Activated CD4-positive, alpha-beta T cell treated with anti-CD3 and anti-CD28 coated beads for 36 hours (primary cell): ENCODE results near the gene MCM5. TPM values are rescaled to one million over a fixed set of nuclear protein-coding genes. Genes with fewer than 3 reads are reported as not detected.
A peak's percentile ranks its signal among the peaks of the same experiment; 100 is the strongest.

Experiments used
- ATAC-seq: fragments of 200-7000 bp; cut with Tn5 transposase; one replicate; pipeline ENCODE4 v1.10.0; 2021; ENCODE audit warnings: mild to moderate bottlenecking, moderate library complexity
- CTCF ChIA-PET: fragments of 350-600 bp; sonication (Branson Sonifier 250); formaldehyde crosslinking; loops from one replicate; lab custom pipeline; 2021; ENCODE audit warnings: antibody characterized with exemption; lab: Charles Lee
- POLR2A ChIA-PET: fragments of 350-600 bp; sonication (Branson Sonifier 250); formaldehyde crosslinking; loops from one replicate; lab custom pipeline; 2021; ENCODE audit warnings: antibody characterized with exemption, inconsistent platforms; lab: Charles Lee
- DNase-seq: peaks from one replicate; pipeline ENCODE4 v3.0.0-alpha.2; 2020
- H3K27ac Mint-ChIP-seq: one replicate; pipeline ENCODE4 v1.8.0; 2021; ENCODE audit warnings: mixed read lengths
- H3K27me3 Mint-ChIP-seq: one replicate; pipeline ENCODE4 v1.8.0; 2021; ENCODE audit warnings: mixed read lengths
- H3K36me3 Mint-ChIP-seq: one replicate; pipeline ENCODE4 v1.8.0; 2021; ENCODE audit warnings: low read depth, mixed read lengths
- H3K4me1 Mint-ChIP-seq: one replicate; pipeline ENCODE4 v1.8.0; 2021; ENCODE audit warnings: mixed read lengths
- H3K4me3 Mint-ChIP-seq: one replicate; pipeline ENCODE4 v1.8.0; 2021; ENCODE audit warnings: mild to moderate bottlenecking, moderate library complexity, mixed read lengths
- H3K9me3 Mint-ChIP-seq: one replicate; pipeline ENCODE4 v1.8.0; 2021; ENCODE audit warnings: low read depth, mixed read lengths
- intact Hi-C, 2 experiments: fragments of 100-400 bp; cut with DNase I in 1 of 2; cut with micrococcal nuclease in 1 of 2; formaldehyde crosslinking; loops; one replicate each; pipeline versions ENCODE4 v1.14.2 to v1.15.1; 2022 to 2024; cut with DNase I, micrococcal nuclease
- total RNA-seq, 2 experiments: library from RNA; stranded (reverse); gene quantifications; one replicate each; pipeline ENCODE4 v1.2.3, GENCODE V29; 2021

The MCM5 gene
- total RNA-seq, 2 experiments from 2014 or later, result 291 to 382 TPM

DNA sequence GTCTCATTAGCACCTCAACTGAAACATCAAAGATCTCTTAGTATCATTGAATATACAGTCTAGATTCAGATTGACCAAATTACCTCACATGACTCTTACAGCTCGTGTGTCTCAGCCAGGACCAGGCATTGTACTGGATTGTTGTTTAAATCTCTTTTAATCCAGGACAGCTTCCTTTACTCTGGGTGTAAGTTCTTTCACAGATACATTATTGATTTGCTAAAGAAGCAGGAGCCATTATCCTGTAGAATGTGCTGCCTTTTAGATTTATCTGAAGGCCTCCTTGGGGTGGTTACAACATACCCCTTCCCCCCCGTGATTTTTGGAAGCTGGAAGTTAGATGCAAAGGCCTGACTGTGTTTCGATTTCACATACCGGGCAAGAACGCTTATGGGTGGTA lies 4.2 kb downstream of the MCM5 start:
- intact Hi-C loops, result loop anchor here in 1 of 2 experiments (5.0 kb wide), 1 partner anchor 52 kb away; no protein-coding TSS in a partner anchor

DNA sequence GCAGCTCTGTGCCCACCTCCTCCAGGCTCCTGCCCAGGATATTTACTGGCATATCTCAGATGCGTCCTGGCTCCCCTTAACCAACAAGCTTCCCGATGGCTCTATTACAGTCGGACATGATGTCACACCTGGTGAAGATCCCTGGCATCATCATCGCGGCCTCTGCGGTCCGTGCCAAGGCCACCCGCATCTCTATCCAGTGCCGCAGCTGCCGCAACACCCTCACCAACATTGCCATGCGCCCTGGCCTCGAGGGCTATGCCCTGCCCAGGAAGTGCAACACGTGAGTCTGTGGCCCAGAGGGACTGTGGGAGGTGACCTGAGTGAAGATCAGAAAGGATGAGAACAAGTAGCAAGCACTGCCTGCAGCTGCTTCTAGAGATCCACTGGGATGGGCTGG lies 6.5 kb downstream of the MCM5 start:
- Mint-ChIP-seq H3K4me1 (peaks cover 23% of the 10 kb centered on the region), H3K27ac (no peak overlapping the region), H3K36me3 (peaks cover 82% of the 10 kb centered on the region), H3K27me3 (no peaks in the 10 kb centered on the region), H3K4me3 (no peak overlapping the region), H3K9me3 (no peaks in the 10 kb centered on the region)
- intact Hi-C loops, result no loop called here
- ChIA-PET CTCF (no interaction called here), POLR2A (no interaction called here)
- no peak for DNase-seq
- ATAC-seq, result no peak

More for the DNA sequence above, 4.2 kb downstream of the MCM5 start:
- Mint-ChIP-seq H3K27ac (no peak overlapping the region), H3K4me1 (peaks cover 19% of the 10 kb centered on the region), H3K27me3 (no peaks in the 10 kb centered on the region), H3K4me3 (no peak overlapping the region), H3K9me3 (no peaks in the 10 kb centered on the region), H3K36me3 (peaks cover 78% of the 10 kb centered on the region)
- ATAC-seq, result no peak
- POLR2A ChIA-PET, result interaction anchor here (0.7 kb wide), 2 partner anchors 10 to 146 kb away, joined by 5 to 6 read pairs; no protein-coding TSS in a partner anchor
- DNase-seq, result no peak
- CTCF ChIA-PET, result no interaction called here

DNA sequence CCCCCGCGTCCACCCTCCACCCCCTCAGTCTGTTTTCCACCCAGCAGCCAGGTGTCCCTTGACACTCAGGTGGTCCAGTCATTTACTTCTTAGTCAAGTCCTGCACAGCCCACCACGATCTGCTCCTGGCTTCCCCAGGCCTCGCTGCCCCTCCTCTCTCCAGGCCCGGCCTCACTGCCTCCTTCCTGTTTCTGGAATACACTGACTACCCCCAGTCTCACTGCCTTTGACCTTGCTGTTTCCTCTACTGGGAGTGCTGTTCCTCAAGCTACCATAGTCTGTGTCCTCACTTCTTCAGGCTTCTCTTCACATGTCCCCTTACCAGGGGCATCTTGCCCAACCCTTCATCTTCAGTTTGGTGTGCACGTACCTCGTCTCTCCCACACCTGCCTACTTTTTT lies 7.4 kb downstream of the MCM5 start:
- ChIA-PET POLR2A (interaction anchor here (0.9 kb wide), 1 partner anchor 12 kb away, joined by 3 read pairs; no protein-coding TSS in a partner anchor), CTCF (no interaction called here)
- Mint-ChIP-seq H3K27ac (no peak overlapping the region), H3K27me3 (no peaks in the 10 kb centered on the region), H3K4me3 (no peak overlapping the region), H3K4me1 (peaks cover 14% of the 10 kb centered on the region), H3K9me3 (no peaks in the 10 kb centered on the region), H3K36me3 (peaks cover 82% of the 10 kb centered on the region)
- no peak for ATAC-seq
- intact Hi-C loops, result no loop called here
- DNase-seq, result no peak

DNA sequence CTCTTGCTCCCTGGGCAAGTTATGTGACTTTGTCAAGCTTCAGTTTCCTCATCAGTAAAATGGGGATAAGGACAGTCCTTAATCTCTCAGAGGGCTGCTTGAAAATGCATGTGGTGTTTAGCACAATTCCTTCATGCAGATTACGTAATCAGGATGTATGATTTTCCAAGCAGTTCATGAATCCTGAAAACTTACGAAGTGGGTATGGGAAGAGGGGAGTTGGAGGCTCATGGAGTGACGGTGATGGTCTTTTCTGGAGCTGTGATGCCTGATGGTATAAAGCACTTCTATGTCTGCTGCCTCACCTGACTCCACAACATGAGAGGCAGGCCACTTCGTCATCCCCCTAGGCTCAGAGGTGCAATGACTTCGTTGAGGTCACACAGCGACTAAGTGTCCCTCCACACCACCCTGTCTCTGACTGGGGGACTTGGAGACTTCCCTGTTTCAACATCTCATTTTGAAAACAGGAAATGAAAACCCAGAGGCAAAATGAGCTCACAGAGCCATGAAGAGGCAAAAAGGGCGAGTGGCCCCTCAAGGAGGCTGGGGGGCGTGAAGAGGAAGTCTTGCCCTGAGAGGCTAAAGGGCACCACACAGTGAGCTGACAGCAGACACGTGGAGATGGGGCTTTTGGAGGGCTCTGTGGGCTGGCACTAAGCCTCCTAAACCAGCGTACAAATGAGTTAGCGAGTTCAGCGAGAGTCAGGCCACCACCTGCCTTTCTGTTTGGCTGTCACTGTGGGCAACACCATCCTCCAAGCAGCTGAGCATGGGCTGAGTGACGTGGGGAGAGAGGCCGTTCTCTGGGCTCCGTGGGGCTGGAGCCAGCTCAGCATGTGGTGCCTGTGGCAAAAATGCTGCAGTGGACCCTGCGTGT lies 10.1 kb downstream of the MCM5 start:
- H3K27me3 Mint-ChIP-seq, result no peaks in the 10 kb centered on the region
- peak overlapping the region; percentile 2 for H3K27ac Mint-ChIP-seq
- ChIA-PET POLR2A (interaction anchor here (0.8 to 1.0 kb wide), 2 partner anchors 9 to 11 kb away, joined by 3 read pairs; no protein-coding TSS in a partner anchor), CTCF (interaction anchor here (0.5 to 1.5 kb wide), 4 partner anchors 20 to 1275 kb away, joined by 3 to 5 read pairs (median 4); no protein-coding TSS in a partner anchor)
- H3K36me3 Mint-ChIP-seq, result peaks cover 66% of the 10 kb centered on the region
- ATAC-seq (peak; percentile 77), DNase-seq (peak; percentile 39)
- intact Hi-C loops, result no loop called here
- no peak overlapping the region for H3K4me3 Mint-ChIP-seq
- peaks cover 9% of the 10 kb centered on the region for H3K4me1 Mint-ChIP-seq
- H3K9me3 Mint-ChIP-seq, result no peaks in the 10 kb centered on the region

DNA sequence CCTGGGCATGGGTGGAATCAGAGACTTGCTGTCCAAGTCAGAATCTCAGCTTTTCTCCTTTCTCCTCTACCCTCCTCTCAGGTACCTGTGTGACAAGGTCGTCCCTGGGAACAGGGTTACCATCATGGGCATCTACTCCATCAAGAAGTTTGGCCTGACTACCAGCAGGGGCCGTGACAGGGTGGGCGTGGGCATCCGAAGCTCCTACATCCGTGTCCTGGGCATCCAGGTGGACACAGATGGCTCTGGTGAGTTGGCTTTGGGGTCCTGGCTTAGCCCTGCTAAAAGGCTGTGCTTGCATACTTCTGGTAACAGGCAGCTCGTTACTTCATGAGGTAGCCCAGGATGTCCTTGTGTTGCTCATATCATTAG lies 10.7 kb downstream of the MCM5 start:
- ChIA-PET POLR2A (interaction anchor here (1.0 to 1.3 kb wide), 2 partner anchors 9 to 18 kb away, joined by 3 read pairs; no protein-coding TSS in a partner anchor), CTCF (interaction anchor here (0.6 to 1.5 kb wide), 4 partner anchors 16 to 128 kb away, joined by 3 to 5 read pairs (median 4); no protein-coding TSS in a partner anchor)
- H3K4me3 Mint-ChIP-seq, result no peak overlapping the region
- peaks cover 70% of the 10 kb centered on the region for H3K36me3 Mint-ChIP-seq
- intact Hi-C loops, result no loop called here
- no peaks in the 10 kb centered on the region for H3K9me3 Mint-ChIP-seq
- no peaks in the 10 kb centered on the region for H3K27me3 Mint-ChIP-seq
- H3K4me1 Mint-ChIP-seq, result peaks cover 9% of the 10 kb centered on the region
- H3K27ac Mint-ChIP-seq, result no peak overlapping the region
- ATAC-seq, result no peak
- DNase-seq, result no peak

DNA sequence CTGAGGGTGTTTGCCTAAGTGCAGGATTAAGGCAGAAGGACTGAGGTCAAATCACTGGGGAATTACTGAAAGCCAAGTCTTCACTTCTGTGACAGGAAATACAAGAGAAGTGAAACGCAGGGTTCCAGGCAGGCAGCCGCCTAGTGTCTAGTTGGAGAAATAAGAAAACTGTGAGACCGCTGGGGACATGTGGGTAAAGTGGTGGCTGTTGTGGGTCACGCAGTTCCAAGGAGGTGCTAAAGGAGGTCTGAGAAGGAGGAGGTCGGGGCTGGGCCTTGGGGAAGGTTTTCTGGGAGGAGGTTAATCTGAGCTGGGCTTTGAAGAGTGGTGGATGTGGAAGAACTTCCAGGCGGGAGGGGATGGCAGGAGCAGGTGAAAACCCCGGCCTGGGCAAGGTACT lies 11.2 kb downstream of the MCM5 start:
- Mint-ChIP-seq H3K4me1 (peaks cover 9% of the 10 kb centered on the region), H3K27ac (peak overlapping the region; percentile 2), H3K4me3 (no peak overlapping the region), H3K9me3 (no peaks in the 10 kb centered on the region), H3K36me3 (peaks cover 72% of the 10 kb centered on the region), H3K27me3 (no peaks in the 10 kb centered on the region)
- ChIA-PET CTCF (interaction anchor here (0.6 to 0.9 kb wide), 3 partner anchors 16 to 127 kb away, joined by 3 read pairs; no protein-coding TSS in a partner anchor), POLR2A (interaction anchor here (1.3 kb wide), 1 partner anchor 17 kb away, joined by 3 read pairs; no protein-coding TSS in a partner anchor)
- DNase-seq, result no peak
- no peak for ATAC-seq
- intact Hi-C loops, result no loop called here

DNA sequence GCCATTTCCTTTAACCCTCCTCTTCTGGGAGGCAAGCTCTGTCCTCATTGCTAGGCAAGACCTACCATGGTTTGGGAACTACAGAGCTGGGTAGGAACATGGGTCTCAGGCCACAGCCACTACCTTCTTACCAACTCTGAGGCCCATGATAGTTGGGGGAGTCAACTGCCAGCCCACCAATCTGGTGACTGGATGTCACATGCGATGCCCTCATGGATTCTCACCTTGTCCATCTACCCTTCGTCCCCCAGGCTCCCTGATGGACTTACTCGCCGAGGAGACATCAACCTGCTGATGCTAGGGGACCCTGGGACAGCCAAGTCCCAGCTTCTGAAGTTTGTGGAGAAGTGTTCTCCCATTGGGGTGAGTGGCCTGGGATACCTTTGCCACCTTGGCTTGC lies 13.7 kb downstream of the MCM5 start:
- H3K27me3 Mint-ChIP-seq, result no peaks in the 10 kb centered on the region
- H3K4me3 Mint-ChIP-seq, result no peak overlapping the region
- no peaks in the 10 kb centered on the region for H3K9me3 Mint-ChIP-seq
- DNase-seq (no peak), ATAC-seq (no peak)
- CTCF ChIA-PET, result interaction anchor here (1.7 kb wide), 1 partner anchor 169 kb away, joined by 6 read pairs; no protein-coding TSS in a partner anchor
- peaks cover 9% of the 10 kb centered on the region for H3K4me1 Mint-ChIP-seq
- POLR2A ChIA-PET, result interaction anchor here (0.6 to 2.3 kb wide), 2 partner anchors 12 to 16 kb away, joined by 5 to 15 read pairs; no protein-coding TSS in a partner anchor
- H3K36me3 Mint-ChIP-seq, result peaks cover 62% of the 10 kb centered on the region
- intact Hi-C loops, result no loop called here
- no peak overlapping the region for H3K27ac Mint-ChIP-seq

DNA sequence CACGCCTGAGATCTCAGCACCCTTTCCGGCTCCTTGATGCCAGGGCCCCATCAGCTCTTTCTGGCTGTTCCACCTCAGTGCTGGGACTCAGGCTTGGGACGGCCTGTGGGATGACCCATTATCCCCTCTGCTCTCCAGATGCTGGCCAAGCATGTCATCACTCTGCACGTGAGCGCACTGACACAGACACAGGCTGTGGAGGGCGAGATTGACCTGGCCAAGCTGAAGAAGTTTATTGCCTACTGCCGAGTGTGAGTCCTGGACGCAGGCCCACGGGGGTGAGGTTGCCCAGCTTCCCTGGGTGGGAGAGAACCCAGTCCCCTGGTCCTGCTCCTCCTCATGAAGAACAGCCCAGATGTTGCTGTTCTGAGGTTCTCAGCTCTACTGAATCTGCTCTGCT lies 17.7 kb downstream of the MCM5 start:
- Mint-ChIP-seq H3K27ac (no peak overlapping the region), H3K27me3 (no peaks in the 10 kb centered on the region), H3K4me3 (no peak overlapping the region), H3K9me3 (no peaks in the 10 kb centered on the region), H3K36me3 (peaks cover 53% of the 10 kb centered on the region), H3K4me1 (no peaks in the 10 kb centered on the region)
- CTCF ChIA-PET, result no interaction called here
- POLR2A ChIA-PET, result interaction anchor here (0.6 kb wide), 1 partner anchor 87 kb away, joined by 3 read pairs; no protein-coding TSS in a partner anchor
- no peak for ATAC-seq
- intact Hi-C loops, result no loop called here
- DNase-seq, result no peak

DNA sequence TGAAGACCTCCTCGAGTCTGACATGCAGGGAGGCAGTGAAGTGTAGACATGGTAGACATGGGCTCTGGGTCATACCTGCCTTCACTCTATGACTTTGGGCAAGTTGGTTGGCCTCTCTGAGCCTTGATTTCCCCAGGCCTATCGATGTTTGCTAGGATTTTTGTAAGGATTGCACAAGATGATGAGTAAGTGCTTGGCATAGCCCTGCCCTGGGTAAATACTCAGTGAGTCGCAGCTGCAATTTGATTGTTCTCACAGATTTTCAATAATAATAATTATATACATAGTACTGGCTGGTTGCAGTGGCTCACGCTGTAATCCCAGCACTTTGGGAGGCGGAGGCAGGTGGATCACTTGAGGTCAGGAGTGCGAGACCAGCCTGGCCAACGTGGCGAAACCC lies 18.1 kb downstream of the MCM5 start:
- no peak overlapping the region for H3K4me3 Mint-ChIP-seq
- peaks cover 50% of the 10 kb centered on the region for H3K36me3 Mint-ChIP-seq
- no peak for DNase-seq
- CTCF ChIA-PET, result interaction anchor here (2.7 kb wide), 1 partner anchor 12 kb away, joined by 16 read pairs; no protein-coding TSS in a partner anchor
- H3K27me3 Mint-ChIP-seq, result no peaks in the 10 kb centered on the region
- intact Hi-C loops, result no loop called here
- H3K4me1 Mint-ChIP-seq, result no peaks in the 10 kb centered on the region
- no peak for ATAC-seq
- POLR2A ChIA-PET, result no interaction called here
- H3K27ac Mint-ChIP-seq, result no peak overlapping the region
- H3K9me3 Mint-ChIP-seq, result no peaks in the 10 kb centered on the region

DNA sequence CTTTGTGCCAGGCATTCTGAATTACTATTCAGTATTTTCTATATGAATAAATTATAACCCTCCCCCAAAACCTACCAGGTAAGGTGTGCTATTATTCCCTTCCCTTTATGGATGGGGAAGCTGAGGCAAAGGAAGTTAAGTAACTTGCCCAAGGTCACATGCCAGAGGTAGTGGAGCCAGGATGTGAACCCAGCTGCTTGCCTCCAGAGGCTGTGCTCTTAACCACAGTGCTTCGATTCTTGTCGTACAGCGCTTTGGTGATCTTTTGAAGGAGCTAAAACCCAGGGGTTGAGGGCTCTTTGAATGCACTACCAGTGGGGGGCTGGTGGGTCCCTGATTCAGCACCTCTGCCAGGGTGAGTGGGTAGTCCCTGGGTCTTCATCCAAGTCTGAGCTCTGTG lies 18.8 kb downstream of the MCM5 start:
- ChIA-PET POLR2A (interaction anchor here (0.9 to 1.0 kb wide), 2 partner anchors 9 to 11 kb away, joined by 3 read pairs; no protein-coding TSS in a partner anchor), CTCF (interaction anchor here (0.7 to 2.7 kb wide), 2 partner anchors 11 to 164 kb away, joined by 3 to 16 read pairs; no protein-coding TSS in a partner anchor)
- Mint-ChIP-seq H3K9me3 (no peaks in the 10 kb centered on the region), H3K27me3 (no peaks in the 10 kb centered on the region), H3K4me3 (no peak overlapping the region), H3K4me1 (no peaks in the 10 kb centered on the region), H3K36me3 (peaks cover 52% of the 10 kb centered on the region), H3K27ac (no peak overlapping the region)
- intact Hi-C loops, result no loop called here
- DNase-seq (no peak), ATAC-seq (no peak)

DNA sequence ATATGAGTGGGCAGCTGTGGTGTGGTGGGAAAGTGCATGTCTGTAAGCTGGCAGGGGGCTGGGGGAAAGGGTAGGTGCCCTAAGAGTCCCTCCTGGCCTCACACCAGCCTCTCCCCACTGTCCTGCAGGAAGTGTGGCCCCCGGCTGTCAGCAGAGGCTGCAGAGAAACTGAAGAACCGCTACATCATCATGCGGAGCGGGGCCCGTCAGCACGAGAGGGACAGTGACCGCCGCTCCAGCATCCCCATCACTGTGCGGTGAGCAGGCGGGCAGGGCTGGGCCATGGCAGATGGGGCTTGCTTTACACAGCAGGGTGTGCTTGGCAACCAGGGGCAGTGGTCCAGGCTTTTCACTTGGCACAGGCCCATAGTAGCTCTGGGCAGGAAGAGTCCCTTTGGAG lies 19.8 kb downstream of the MCM5 start:
- ChIA-PET CTCF (interaction anchor here (0.6 to 2.7 kb wide), 2 partner anchors 10 to 273 kb away, joined by 3 to 16 read pairs; no protein-coding TSS in a partner anchor), POLR2A (interaction anchor here (0.9 kb wide), 1 partner anchor 10 kb away, joined by 3 read pairs; no protein-coding TSS in a partner anchor)
- ATAC-seq (no peak), DNase-seq (no peak)
- H3K4me1 Mint-ChIP-seq, result no peaks in the 10 kb centered on the region
- H3K27ac Mint-ChIP-seq, result no peak overlapping the region
- H3K4me3 Mint-ChIP-seq, result no peak overlapping the region
- H3K9me3 Mint-ChIP-seq, result no peaks in the 10 kb centered on the region
- H3K36me3 Mint-ChIP-seq, result peaks cover 59% of the 10 kb centered on the region
- H3K27me3 Mint-ChIP-seq, result no peaks in the 10 kb centered on the region
- intact Hi-C loops, result no loop called here
